HG02610 (cell line): ENCODE data around the gene TMEM161A.
"Not testable (repeated sequence)": the region's sequence is repeated elsewhere in the genome, so short reads cannot be mapped to it uniquely, and the experiment has no call there.

Experiments used
- ATAC-seq: cut with Tn5 transposase; IDR thresholded peaks from one replicate; pipeline ENCODE4 v1.9.1; 2021; ENCODE audit warnings: mild to moderate bottlenecking, moderate library complexity; ENCODE audit not compliant: unreplicated experiment

The TMEM161A gene

DNA sequence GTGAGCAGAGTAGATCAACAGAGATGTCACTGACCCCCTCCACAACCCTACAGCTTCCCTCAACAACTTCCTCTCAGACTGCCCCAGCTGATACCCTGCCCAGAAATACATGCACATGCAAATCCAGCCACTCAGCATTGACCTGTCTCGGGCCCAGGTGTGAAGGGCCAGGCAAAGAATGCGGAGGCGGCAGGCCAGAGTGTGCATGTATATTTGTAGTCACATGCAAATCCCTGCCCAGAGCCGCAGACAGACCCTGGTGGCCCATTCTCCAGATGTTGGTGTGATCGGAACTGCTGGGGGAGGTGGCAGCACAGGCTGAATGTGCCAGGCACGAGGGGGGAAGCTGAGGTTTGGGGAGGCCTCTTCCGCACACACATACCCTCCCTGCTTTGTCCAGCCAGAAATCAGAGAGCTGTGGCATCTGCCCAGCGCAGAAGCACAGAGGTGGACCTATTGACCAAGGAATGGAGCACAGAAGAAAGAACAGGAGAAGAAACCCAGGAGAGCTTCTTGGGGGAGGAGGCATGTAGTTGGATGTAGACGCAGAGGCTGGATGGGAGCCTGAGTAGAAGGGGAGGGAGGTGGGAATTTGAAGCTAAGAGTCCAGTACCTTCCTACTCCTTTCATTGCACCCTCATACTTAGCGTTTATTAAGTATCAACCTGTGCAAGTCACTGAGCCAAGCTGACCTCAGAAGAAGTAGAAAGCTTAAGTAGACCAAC, 17.4 kb upstream of the TMEM161A start:
- ATAC-seq, result peak; percentile 70

GRCh38 chr19:19154768-19155494, 16.7 kb upstream of the TMEM161A start:
- ATAC-seq, result no peak

DNA sequence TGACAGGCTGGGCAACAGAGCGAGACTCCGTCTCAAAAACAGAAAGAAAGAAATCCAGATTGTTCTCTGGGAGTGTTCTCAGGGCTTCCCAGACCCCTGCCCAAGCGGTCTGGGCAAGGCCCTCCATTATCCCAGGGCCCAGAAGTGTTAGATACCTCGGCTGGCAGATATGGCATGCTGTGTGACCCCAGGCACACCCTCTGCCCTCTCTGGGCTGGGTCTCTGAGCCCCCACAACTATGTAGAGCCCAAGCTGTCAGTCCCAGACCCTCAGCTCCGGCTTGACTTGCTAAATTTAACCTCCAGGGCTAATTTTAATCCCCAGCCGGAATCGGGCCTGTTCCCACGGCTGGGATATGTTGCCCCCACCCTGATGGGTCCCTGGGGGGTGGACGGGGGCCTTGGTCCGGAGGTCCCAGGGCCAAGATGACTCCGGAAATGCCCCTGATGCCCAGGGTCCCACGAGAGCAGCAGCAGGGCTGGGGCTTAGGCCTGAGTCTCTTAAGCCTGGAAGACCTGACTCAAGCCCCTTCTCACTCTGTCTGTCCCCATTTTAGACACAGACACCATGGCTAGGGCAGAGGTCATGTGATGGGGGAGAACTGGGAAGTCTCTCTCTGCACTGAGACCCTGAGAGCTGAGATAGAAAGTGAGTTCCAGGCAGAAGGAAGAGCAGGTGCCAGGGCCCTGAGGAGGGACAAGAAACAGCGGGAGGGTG, 14.5 kb upstream of the TMEM161A start:
- no peak for ATAC-seq

DNA sequence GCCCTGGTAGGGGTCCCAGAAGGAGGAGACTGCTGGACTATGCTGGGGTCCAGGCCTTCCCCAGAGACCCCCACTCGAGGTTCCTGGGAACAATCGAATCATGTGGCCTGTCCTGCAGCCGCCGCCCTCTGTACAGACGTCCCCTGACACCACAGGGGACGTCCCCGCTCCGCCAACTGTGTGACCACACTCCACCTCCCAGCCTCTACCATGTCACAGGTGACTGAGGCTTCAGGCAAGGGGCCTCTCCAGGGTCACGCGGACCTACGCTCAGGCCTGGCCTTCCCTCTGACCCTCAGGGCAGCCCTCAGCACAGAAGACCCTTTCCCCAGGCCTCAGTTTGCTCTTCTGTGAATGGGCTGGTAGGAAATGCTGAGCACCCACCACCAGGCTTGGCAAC, 13.1 kb upstream of the TMEM161A start:
- peak; percentile 54 for ATAC-seq

- no peak for ATAC-seq
Measured at GRCh38 chr19:19149435-19149834, 11.2 kb upstream of the TMEM161A start.

DNA sequence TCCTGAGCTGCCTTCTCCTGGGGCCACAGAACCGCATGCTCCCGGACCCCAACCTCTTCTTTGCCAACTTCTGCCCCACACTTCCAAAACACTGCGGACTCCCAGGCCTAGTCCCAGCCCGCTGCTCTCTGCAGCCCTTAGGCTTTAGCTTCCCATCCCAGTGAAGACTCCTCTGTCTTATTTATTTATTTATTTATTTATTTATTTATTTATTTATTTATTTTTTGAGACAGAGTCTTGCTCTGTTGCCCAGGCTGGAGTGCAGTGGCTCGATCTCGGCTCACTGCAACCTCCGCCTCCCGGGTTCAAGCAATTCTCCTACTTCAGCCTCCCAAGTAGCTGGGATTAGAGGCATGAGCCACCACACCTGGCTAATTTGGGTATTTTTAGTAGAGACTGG, 10.2 kb upstream of the TMEM161A start:
- not testable (repeated sequence) for ATAC-seq

GRCh38 chr19:19147344-19147743, 9.1 kb upstream of the TMEM161A start:
- ATAC-seq, result no peak

GRCh38 chr19:19146865-19147264, 8.6 kb upstream of the TMEM161A start:
- no peak for ATAC-seq

DNA sequence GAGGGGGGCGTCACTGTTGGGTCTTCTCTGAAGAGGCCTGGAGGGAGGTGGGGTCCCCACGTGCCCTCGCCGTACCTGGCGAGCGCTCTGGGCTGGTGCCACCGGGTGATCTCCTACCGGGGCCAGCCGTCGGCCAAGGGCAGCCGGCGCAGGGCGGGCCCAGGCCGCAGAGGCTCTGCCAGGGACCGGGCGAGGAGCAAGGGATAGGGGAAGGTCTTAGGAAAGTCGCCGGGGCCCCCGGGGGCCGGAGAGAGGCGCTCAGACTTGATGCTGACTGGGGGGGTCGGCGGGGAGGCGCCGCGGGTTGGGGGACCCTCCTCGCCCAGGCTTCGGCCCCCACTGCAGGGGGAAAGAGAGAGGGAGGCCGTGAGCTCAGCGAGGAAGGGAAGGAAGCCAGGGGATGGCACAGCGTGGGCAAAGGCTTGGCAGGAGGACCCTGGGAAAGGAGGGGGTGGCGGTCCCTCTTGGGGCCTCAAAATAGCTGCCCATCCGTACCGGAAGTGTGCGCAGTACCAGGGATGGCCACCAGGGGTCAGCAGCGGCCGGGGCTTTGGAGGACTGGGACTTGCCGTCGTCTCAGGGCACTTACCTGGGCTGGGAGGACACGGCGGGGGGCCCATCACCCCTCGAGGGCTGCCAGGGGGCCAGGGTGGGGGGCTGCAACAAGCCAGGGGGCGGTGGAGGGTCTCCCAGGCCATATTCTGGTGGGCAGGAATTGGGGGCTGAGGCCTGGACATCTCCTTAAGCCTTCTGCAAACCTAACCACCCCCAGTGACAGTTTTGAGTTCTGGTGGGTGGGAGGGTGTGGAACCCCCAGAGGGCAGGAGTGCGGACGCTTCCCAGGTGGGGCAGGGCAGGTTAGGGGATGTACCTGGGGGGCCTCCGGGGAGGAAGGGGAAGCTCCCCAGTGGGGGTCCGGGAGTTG, 7.7 kb upstream of the TMEM161A start:
- ATAC-seq, result no peak

GRCh38 chr19:19145281-19145680, 7.0 kb upstream of the TMEM161A start:
- no peak for ATAC-seq

GRCh38 chr19:19142347-19142746, 4.1 kb upstream of the TMEM161A start:
- ATAC-seq, result no peak

GRCh38 chr19:19140476-19140875, 2.2 kb upstream of the TMEM161A start:
- no peak for ATAC-seq

GRCh38 chr19:19139876-19140229, 1.6 kb upstream of the TMEM161A start:
- no peak for ATAC-seq

- ATAC-seq, result no peak
Measured at GRCh38 chr19:19137556-19138108, 646 bp downstream of the TMEM161A start.

- not testable (repeated sequence) for ATAC-seq
Measured at GRCh38 chr19:19135713-19136112, 2.6 kb downstream of the TMEM161A start.

- no peak for ATAC-seq
Measured at GRCh38 chr19:19134687-19135158, 3.6 kb downstream of the TMEM161A start.

- no peak for ATAC-seq
Measured at GRCh38 chr19:19133985-19134384, 4.3 kb downstream of the TMEM161A start.

GRCh38 chr19:19132912-19133311, 5.4 kb downstream of the TMEM161A start:
- ATAC-seq, result no peak

- no peak for ATAC-seq
Measured at GRCh38 chr19:19131989-19132388, 6.3 kb downstream of the TMEM161A start.

GRCh38 chr19:19126102-19126501, 12.2 kb downstream of the TMEM161A start:
- no peak for ATAC-seq
